GM12878 (cell line): ENCODE results near the gene CMTM1. TPM values are rescaled to one million over a fixed set of nuclear protein-coding genes. Genes with fewer than 3 reads are reported as not detected.

Source experiments
- ATAC-seq: fragments of 200-7000 bp; cut with Tn5 transposase; 3 replicates; pipeline ENCODE4 v1.9.1; 2020; ENCODE audit warnings: mild to moderate bottlenecking, moderate library complexity
- BruUV-seq: library from RNA; stranded (reverse); fragments of 400-500 nt; replicated peaks from 2 replicates; lab custom pipeline; 2021; lab: Mats Ljungman, UMichigan
- CTCF ChIA-PET: fragments of 300-600 bp; sonication (Branson Sonifier 250); formaldehyde crosslinking; extraction: SDS; loops from one replicate; lab custom pipeline; 2021; ENCODE audit warnings: inconsistent platforms; lab: Yijun Ruan, JAX
- POLR2A ChIA-PET: fragments of 350-600 bp; formaldehyde crosslinking; extraction: SDS; loops from one replicate; lab custom pipeline; 2021; ENCODE audit warnings: inconsistent platforms; lab: Charles Lee
- RAD21 ChIA-PET: fragments of 300-600 bp; sonication (Branson Sonifier 250); formaldehyde crosslinking; loops from one replicate; lab custom pipeline; 2023; ENCODE audit warnings: antibody characterized with exemption; ENCODE audit not compliant: unreplicated experiment; lab: Charles Lee
- SMC1A ChIA-PET: fragments of 300-600 bp; sonication (Branson Sonifier 250); formaldehyde crosslinking; loops from one replicate; lab custom pipeline; 2023; ENCODE audit not compliant: unreplicated experiment, uncharacterized antibody; lab: Charles Lee
- DNase-seq: peaks from one replicate; pipeline ENCODE4 v3.0.0-alpha.2; 2011; ENCODE audit warnings: low read depth, low spot score
- FAIRE-seq: peaks from 3 replicates; lab custom pipeline; 2011; peaks lifted over from hg19 to GRCh38; lab: Jason Lieb, UNC
- H2AFZ ChIP-seq: 2 replicates; pipeline ENCODE4 v1.6.0; 2011; ENCODE audit warnings: low read depth, low read length, control low read depth; ENCODE audit not compliant: control insufficient read depth
- H3K27ac ChIP-seq: 2 replicates; pipeline ENCODE4 v1.5.1; 2011; ENCODE audit warnings: control low read depth; ENCODE audit not compliant: control insufficient read depth, insufficient read depth
- H3K27me3 ChIP-seq, 2 experiments: replicated peaks in 1 of 2; 2 replicates each; pipeline versions ENCODE4 v1.6.0 to v1.6.1; 2011; ENCODE audit warnings: low read length in 1 of 2; ENCODE audit not compliant: control insufficient read depth in 2 of 2, insufficient read depth in 2 of 2
- H3K36me3 ChIP-seq, 2 experiments: 2 replicates each; pipeline ENCODE4 v1.5.1; 2011; ENCODE audit warnings: low read length in 1 of 2; ENCODE audit not compliant: control insufficient read depth in 2 of 2, insufficient read depth in 2 of 2
- H3K4me1 ChIP-seq: 2 replicates; pipeline ENCODE4 v1.6.1; 2011; ENCODE audit warnings: mild to moderate bottlenecking, low read length, moderate library complexity, mixed read lengths; ENCODE audit not compliant: control insufficient read depth, insufficient read depth
- H3K4me2 ChIP-seq: 2 replicates; pipeline ENCODE4 v1.6.0; 2011; ENCODE audit warnings: control low read depth; ENCODE audit not compliant: control insufficient read depth, insufficient read depth
- H3K4me3 ChIP-seq: fragments of 200-600 bp; sonication (generic); 2 replicates; pipeline ENCODE4 v1.5.1; 2016
- H3K79me2 ChIP-seq: 2 replicates; pipeline ENCODE4 v1.6.0; 2011; ENCODE audit warnings: low read length; ENCODE audit not compliant: control insufficient read depth, insufficient read depth
- H3K9ac ChIP-seq: 2 replicates; pipeline ENCODE4 v1.8.0; 2011; ENCODE audit warnings: low read length, control low read depth, mixed read lengths; ENCODE audit not compliant: control insufficient read depth, insufficient read depth
- H3K9me3 ChIP-seq: replicated peaks from 3 replicates; pipeline ENCODE4 v1.5.1; 2011; ENCODE audit warnings: mild to moderate bottlenecking, low read length; ENCODE audit not compliant: control insufficient read depth, insufficient read depth
- H4K20me1 ChIP-seq: 2 replicates; pipeline ENCODE4 v1.6.0; 2011; ENCODE audit not compliant: control insufficient read depth, insufficient read depth
- ELK1 ChIP-seq: IDR thresholded peaks from 2 replicates; pipeline ENCODE4 v1.6.1; 2012; ENCODE audit warnings: low read depth, low read length, improper control_type of control experiment
- IKZF1 ChIP-seq: fragments of 450-650 bp; conservative IDR thresholded peaks from 2 replicates; pipeline ENCODE4 v1.6.1; 2017; ENCODE audit warnings: antibody characterized with exemption, mild to moderate bottlenecking
- KDM1A ChIP-seq: fragments of 200-600 bp; sonication (generic); IDR thresholded peaks from 2 replicates; pipeline ENCODE4 v1.6.1; 2016; ENCODE audit warnings: borderline replicate concordance
- LARP7 ChIP-seq: fragments of 450-650 bp; IDR thresholded peaks from 2 replicates; pipeline ENCODE4 v1.6.1; 2017; ENCODE audit warnings: mild to moderate bottlenecking
- NFXL1 ChIP-seq: fragments of 450-650 bp; IDR thresholded peaks from 2 replicates; pipeline ENCODE4 v1.6.1; 2017; ENCODE audit warnings: antibody characterized with exemption, mild to moderate bottlenecking, borderline replicate concordance
- NR2C1 ChIP-seq: fragments of 450-650 bp; IDR thresholded peaks from 2 replicates; pipeline ENCODE4 v1.6.1; 2017; ENCODE audit warnings: antibody characterized with exemption, mild to moderate bottlenecking, moderate library complexity
- PRDM15 ChIP-seq: fragments of 450-650 bp; formaldehyde crosslinking; IDR thresholded peaks from 2 replicates; pipeline ENCODE4 v1.4.0; 2020; ENCODE audit warnings: mild to moderate bottlenecking, moderate library complexity
- SMAD1 ChIP-seq: fragments of 450-650 bp; IDR thresholded peaks from 2 replicates; pipeline ENCODE4 v1.6.1; 2018; ENCODE audit warnings: mild to moderate bottlenecking, low read depth; ENCODE audit not compliant: partially characterized antibody
- YY1 ChIP-seq: IDR thresholded peaks from 2 replicates; pipeline ENCODE4 v1.6.1; 2011; ENCODE audit warnings: low read depth, mild to moderate bottlenecking, low read length
- ZSCAN29 ChIP-seq: fragments of 450-650 bp; IDR thresholded peaks from 2 replicates; pipeline ENCODE4 v1.6.1; 2017; ENCODE audit warnings: mild to moderate bottlenecking, moderate library complexity
- WGBS: methylation state at CpG from one replicate; pipeline ENCODE4 v1.1.6; 2016; ENCODE audit warnings: low lambda C conversion rate; ENCODE audit not compliant: insufficient replicate concordance, insufficient coverage; ENCODE audit errors: missing lambda C conversion rate; 5-methylcytosine and 5-hydroxymethylcytosine counted together
- in situ Hi-C: fragments of 300-500 bp; cut with MboI; formaldehyde crosslinking; loops from 9 replicates; pipeline ENCODE4 v1.14.3; 2018; ENCODE audit warnings: mixed read lengths
- intact Hi-C: fragments of 100-400 bp; cut with micrococcal nuclease; formaldehyde crosslinking; loops from one replicate; pipeline ENCODE4 v1.14.2; 2022; ENCODE audit not compliant: unreplicated experiment
- polyA plus RNA-seq, 11 experiments: library from polyadenylated mRNA; depleted of rRNA in 4 of 11; unstranded in 6 of 11; stranded (reverse) in 5 of 11; fragments of >200 nt; fragmentation: Nextera tagmentation in 4 of 11; fragmentation: Illumina TruSeq in 1 of 11; extraction: Ambion mirVana in 4 of 11; extraction: Trizol in 1 of 11; gene quantifications; 1 replicate in 1 of 11; 2 replicates in 10 of 11; pipeline versions ENCODE4 v1.2.1 to v1.2.3, GENCODE V29; 2011 to 2016; ENCODE audit warnings: inconsistent platforms in 2 of 11, missing spikeins in 2 of 11, low read depth in 1 of 11
- total RNA-seq, 4 experiments: library from RNA; depleted of rRNA in 3 of 4; stranded (reverse); fragments of >200 nt in 3 of 4; fragmentation: Illumina TruSeq in 1 of 4; extraction: Trizol in 1 of 4; gene quantifications; 2 replicates each; pipeline versions ENCODE4 v1.2.1 to v1.2.3, GENCODE V29; 2013 to 2021
- TF ChIP-seq, protein P1 (sequence below): fragments of 450-650 bp; IDR thresholded peaks from 2 replicates; pipeline ENCODE4 v1.6.1; 2014; ENCODE audit warnings: mild to moderate bottlenecking
- TF ChIP-seq, protein P2 (sequence below): IDR thresholded peaks from 2 replicates; pipeline ENCODE4 v1.6.1; 2011; ENCODE audit warnings: borderline replicate concordance, low read depth, mild to moderate bottlenecking, moderate library complexity, low read length; ENCODE audit not compliant: insufficient read depth, poor library complexity, severe bottlenecking
- TF ChIP-seq, protein P3 (sequence below): IDR thresholded peaks from 2 replicates; pipeline ENCODE4 v1.6.1; 2011; ENCODE audit warnings: mild to moderate bottlenecking, low read depth, low read length, moderate library complexity; ENCODE audit not compliant: insufficient replicate concordance

CMTM1 gene
- total and polyA plus RNA-seq, 10 of the 15 experiments (the other 5 are each of a cell fraction or from before 2014, with no cell fraction given) = 0.09 to 3.0 (median 1.4) TPM; not detected in 2

DNA sequence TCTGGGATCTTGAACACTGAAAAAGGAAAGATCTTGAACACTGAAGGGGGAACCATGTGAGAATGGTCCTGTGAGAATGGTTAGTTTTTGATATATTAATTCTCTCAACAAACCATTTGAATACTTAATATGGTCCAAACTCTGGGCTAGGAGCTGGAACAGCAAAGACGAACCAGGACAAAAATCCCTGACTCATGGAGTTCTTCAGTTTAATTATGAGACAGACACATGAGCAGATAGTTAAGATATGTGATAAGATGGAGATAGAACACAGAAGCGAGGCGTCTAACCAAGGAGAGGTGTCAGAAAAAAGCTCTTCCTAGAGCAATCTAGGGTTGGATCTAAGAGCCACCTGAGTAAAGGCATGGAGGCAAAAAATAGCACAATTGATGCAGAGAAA is 12.2 kb upstream of the CMTM1 start:
- Histone ChIP-seq H3K27me3 (no peaks in the 10 kb centered on the region), H4K20me1 (no peaks in the 10 kb centered on the region; the same call in 1 of the 2 replicates)
- TF ChIP-seq YY1 (no peak), ELK1 (no peak), PRDM15 (CRISPR knock-in tag) (no peak), NFXL1 (no peak), LARP7 (no peak), SMAD1 (no peak), ZSCAN29 (no peak), IKZF1 (no peak), NR2C1 (no peak), KDM1A (no peak)
- TF ChIP-seq, protein P1, sequence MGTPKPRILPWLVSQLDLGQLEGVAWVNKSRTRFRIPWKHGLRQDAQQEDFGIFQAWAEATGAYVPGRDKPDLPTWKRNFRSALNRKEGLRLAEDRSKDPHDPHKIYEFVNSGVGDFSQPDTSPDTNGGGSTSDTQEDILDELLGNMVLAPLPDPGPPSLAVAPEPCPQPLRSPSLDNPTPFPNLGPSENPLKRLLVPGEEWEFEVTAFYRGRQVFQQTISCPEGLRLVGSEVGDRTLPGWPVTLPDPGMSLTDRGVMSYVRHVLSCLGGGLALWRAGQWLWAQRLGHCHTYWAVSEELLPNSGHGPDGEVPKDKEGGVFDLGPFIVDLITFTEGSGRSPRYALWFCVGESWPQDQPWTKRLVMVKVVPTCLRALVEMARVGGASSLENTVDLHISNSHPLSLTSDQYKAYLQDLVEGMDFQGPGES = no peak
- TF ChIP-seq, protein P2, sequence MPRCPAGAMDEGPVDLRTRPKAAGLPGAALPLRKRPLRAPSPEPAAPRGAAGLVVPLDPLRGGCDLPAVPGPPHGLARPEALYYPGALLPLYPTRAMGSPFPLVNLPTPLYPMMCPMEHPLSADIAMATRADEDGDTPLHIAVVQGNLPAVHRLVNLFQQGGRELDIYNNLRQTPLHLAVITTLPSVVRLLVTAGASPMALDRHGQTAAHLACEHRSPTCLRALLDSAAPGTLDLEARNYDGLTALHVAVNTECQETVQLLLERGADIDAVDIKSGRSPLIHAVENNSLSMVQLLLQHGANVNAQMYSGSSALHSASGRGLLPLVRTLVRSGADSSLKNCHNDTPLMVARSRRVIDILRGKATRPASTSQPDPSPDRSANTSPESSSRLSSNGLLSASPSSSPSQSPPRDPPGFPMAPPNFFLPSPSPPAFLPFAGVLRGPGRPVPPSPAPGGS = no peak
- TF ChIP-seq, protein P3, sequence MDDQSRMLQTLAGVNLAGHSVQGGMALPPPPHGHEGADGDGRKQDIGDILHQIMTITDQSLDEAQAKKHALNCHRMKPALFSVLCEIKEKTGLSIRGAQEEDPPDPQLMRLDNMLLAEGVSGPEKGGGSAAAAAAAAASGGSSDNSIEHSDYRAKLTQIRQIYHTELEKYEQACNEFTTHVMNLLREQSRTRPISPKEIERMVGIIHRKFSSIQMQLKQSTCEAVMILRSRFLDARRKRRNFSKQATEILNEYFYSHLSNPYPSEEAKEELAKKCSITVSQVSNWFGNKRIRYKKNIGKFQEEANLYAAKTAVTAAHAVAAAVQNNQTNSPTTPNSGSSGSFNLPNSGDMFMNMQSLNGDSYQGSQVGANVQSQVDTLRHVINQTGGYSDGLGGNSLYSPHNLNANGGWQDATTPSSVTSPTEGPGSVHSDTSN = no peak
- TF ChIP-seq, all 136 proteins: peak for 0
- no peak overlapping the region for H3K27ac ChIP-seq
- ChIA-PET POLR2A (interaction anchor here (0.5 to 4.9 kb wide), 3 partner anchors 9 to 14 kb away, joined by 3 to 24 read pairs (median 3); no protein-coding TSS in a partner anchor), RAD21 (interaction anchor here (1.4 kb wide), 1 partner anchor 50 kb away, joined by 3 read pairs; the partner anchor contains the start of gene CMTM3), CTCF (interaction anchor here (0.8 to 4.9 kb wide), 6 partner anchors 8 to 314 kb away, joined by 3 to 35 read pairs (median 4); no protein-coding TSS in a partner anchor), SMC1A (interaction anchor here (0.8 to 9.9 kb wide), 14 partner anchors 8 to 78 kb away, joined by 3 to 86 read pairs (median 5); partner anchors contain the start of genes CMTM2 and CMTM3)
- H3K4me2 ChIP-seq = no peak overlapping the region
- no peaks in the 10 kb centered on the region; the same call in 1 of the 3 replicates for H3K9me3 ChIP-seq
- no peak overlapping the region for H2AFZ ChIP-seq
- peaks cover 4% of the 10 kb centered on the region; the same call in 1 of the 2 replicates for H3K79me2 ChIP-seq
- H3K36me3 ChIP-seq = no peaks in the 10 kb centered on the region; a peak in 1 of 4 replicates
- H3K4me1 ChIP-seq = peaks cover 21% of the 10 kb centered on the region
- ATAC-seq (no peak), DNase-seq (no peak), FAIRE-seq (no peak)
- no peak overlapping the region for H3K9ac ChIP-seq
- BruUV-seq = no TSS peak
- in situ Hi-C loops = no loop called here
- intact Hi-C loops = loop anchor here (5.0 kb wide), 1 partner anchor 53 kb away; no protein-coding TSS in a partner anchor
- no peak overlapping the region for H3K4me3 ChIP-seq
- 100% methylated on average over 3 of the region's 3 CpGs for WGBS
